Right renal pelvis (tissue), 4 donors: ENCODE measurements around the gene HPCA. TPM values are rescaled to one million over a fixed set of nuclear protein-coding genes. Genes with fewer than 3 reads are reported as not detected.

ENCODE experiments used
- DNase-seq, 4 donors: peaks; one replicate each; pipeline ENCODE4 v3.0.0-alpha.2; 2013; ENCODE audit warnings: low read depth in 4 of 4, low spot score in 3 of 4, missing footprints in 1 of 4
- polyA plus RNA-seq, 4 donors: library from polyadenylated mRNA; unstranded; fragments of 120-200 nt; gene quantifications; one replicate each; pipeline ENCODE4 v1.2.1, GENCODE V29; 2013; ENCODE audit not compliant: insufficient read length in 4 of 4

The HPCA gene
- 1 to 10 TPM in 1 of 4 donors, under 1 TPM in 3; 0.63 to 1.3 (median 0.72) TPM for polyA plus RNA-seq

- DNase-seq: peak in 2 of 4 donors; percentile 63 to 74
Observed at GRCh38 chr1:32886004-32886827, at the start of gene HPCA. Gene HPCA (plus strand): TSS chr1:32886491. CDS start chr1:32888899, 2,408 bp downstream.

DNA sequence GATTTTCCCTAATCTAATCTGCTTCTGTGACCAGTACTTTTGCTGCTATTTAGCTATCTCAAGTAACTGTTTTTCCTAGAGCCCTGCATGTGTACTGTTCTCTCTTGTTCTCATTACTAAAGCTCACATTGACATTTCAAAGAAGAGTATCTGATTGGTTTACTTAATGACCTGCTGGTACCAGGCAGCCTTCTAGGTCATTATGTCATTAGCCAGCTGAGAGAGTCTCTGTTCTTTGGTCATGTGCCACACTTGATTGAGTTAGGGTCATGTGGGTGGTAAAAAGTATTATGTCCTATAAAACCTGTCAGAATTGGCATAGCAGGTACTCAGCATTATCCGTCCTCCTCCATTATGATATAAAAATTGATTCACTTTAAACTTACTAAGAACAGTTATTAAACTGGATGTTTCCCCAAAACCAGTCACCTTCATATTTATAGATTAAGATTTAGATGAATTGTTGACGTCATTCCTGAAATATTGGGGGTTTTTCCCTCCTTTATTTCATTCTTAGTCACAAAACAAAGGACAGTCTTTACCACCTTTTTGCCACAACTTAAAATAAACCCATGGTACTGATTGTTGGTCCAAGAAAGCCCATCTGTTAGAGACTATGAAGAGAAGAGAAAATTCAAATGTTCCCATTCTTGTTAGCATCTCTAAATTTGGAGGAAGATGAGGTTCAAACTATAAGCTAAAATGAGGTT lies 37.8 kb upstream of the HPCA start:
- DNase-seq: no peak

- no peak for DNase-seq
Observed at GRCh38 chr1:32855861-32856617, 30.3 kb upstream of the HPCA start.

GRCh38 chr1:32858136-32858535 lies 28.2 kb upstream of the HPCA start:
- DNase-seq: no peak

- DNase-seq: no peak
Observed at GRCh38 chr1:32858791-32859190, 27.5 kb upstream of the HPCA start.

GRCh38 chr1:32859915-32860314 lies 26.4 kb upstream of the HPCA start:
- no peak for DNase-seq

- DNase-seq: no peak
Observed at GRCh38 chr1:32860566-32860965, 25.7 kb upstream of the HPCA start.

DNA sequence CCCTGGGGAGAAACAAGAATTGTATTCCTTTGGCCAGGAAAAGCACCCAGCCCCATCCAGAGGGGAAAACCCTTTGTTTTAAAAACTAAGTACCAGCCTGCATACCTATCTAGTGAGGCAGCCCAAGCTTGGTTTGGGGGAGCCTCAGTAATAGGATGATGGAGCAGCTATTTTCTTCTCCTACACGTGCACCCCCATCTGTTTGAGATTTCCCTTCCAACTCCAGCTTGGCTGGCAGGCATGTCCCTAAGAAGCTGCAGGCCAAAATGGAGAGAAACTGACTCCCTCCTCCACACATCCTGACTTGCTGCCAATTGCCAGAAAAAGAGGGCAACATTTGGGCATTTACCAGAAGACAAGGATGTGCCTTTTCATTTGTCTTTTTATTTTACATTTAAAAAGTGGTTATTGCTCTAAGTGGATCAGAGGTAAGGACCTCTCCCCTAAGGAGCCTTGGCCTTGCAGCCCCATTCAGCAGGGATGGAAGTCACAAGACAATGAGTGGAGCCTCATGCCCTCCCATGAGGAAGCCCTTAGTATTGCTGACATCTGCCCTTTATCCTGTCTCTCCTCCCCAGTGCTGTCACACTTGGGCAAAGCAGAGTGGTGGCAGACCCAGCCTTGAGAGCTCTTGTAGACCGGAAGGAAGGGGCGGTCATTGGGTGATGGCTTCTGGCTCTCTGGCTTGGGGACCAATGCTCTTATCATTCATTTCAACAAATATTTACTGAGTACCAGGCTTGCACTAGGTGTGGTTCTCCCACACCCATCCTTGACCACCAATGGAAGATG lies 24.2 kb upstream of the HPCA start:
- DNase-seq: no peak

DNA sequence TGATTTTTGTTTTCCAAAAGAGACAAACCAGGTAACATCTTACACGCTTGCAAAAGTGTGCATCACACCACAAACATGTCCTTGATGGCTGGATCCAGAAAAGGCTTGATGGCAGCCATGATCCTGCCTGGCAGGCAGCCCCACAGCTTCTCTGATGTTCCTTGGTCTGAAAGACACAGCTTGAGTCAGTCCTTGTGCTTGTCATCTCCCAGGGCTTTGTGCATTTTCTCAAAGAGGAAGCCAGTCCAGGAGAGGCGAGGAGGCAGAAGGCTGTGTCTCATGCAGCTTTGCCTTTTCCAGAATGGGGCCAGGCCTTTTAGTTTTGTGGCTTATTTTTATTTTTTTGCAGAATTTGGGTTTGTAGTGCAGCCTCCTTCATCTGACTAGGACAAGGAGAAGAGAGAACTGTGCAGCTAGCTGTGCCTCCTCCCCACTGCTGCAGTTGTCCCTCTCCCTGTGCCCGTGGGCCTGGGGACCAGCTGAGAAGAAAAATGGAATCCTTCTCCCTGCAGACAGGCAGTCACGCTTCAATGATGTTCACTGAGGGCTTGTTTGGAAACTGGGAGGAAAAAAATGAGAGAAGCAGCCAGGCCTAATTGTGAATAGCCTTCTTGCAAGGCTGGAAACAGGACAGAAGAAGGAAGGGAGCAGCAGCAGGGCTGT lies 22.9 kb upstream of the HPCA start:
- no peak for DNase-seq

- no peak for DNase-seq
Observed at GRCh38 chr1:32863881-32864245, 22.4 kb upstream of the HPCA start.

DNA sequence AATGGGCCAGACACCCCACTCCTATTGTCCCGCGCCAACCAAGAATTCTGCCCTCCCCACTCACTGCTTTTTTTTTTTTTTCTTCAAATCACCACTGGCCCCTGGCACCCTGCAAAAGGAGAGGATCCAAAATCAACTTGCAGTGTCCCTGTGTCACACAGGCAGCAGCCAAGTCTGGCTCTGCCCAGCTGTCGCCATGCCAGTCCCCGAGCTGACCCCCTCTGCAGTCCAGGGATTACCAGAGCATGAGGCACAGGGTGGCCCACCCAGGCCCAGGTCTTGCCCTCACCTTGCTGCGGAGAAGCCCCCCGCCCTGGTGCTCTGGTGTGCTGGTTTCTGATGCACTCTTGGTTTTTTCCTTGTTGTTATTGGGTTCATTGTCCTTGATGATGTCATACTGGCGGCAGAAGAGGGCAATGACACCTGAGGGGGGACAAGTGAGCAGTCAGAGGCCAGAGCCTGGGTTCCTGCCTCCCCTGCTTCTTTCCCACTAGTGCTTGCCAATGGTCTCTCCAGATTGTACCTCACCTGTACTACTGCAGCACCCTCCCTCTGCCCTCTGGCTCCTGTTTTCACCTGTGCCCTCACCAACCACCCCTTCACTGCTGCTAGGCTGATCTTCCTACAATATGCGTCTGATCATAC lies 21.8 kb upstream of the HPCA start:
- DNase-seq: no peak

- no peak for DNase-seq
Observed at GRCh38 chr1:32865639-32866405, 20.5 kb upstream of the HPCA start.

GRCh38 chr1:32867151-32867550 lies 19.1 kb upstream of the HPCA start:
- DNase-seq: no peak

DNA sequence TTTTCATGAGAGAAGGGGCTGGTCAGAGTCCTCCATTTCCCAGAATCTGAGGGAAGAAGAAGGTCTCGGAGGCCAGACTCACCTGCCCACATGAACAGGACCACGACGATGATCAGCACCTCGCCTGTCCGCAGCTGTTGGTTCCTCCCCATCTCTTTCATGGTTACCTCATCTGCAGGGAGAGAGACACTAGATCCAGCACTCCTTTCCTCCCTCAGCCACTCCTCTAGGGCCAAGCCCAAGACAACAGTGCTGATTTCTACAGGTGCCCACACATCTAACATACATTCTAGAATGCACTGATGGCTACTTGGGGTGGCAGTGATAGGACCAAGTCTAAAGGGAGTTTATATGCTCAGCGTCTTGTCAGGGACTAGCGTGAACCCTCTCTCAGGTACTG lies 18.6 kb upstream of the HPCA start:
- DNase-seq: no peak

DNA sequence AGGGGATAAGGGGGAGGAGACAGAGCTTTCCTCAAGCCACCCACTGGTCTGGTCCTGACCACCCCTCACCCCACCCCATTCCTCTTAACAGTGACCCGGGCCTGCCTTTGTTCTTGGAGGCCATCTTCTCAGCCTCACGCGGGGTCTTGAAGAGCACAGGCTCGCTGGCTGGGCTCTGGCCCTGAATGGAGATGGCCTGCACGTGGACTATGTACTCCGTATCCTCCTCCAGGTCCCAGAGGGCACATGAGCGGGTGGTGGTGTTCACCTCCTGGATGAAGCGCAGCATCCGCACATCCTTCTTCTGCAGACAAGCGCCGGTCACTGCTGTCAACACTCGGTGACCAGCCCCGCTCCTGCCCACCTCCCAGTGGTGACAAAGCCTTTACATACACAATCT lies 18.2 kb upstream of the HPCA start:
- DNase-seq: no peak

DNA sequence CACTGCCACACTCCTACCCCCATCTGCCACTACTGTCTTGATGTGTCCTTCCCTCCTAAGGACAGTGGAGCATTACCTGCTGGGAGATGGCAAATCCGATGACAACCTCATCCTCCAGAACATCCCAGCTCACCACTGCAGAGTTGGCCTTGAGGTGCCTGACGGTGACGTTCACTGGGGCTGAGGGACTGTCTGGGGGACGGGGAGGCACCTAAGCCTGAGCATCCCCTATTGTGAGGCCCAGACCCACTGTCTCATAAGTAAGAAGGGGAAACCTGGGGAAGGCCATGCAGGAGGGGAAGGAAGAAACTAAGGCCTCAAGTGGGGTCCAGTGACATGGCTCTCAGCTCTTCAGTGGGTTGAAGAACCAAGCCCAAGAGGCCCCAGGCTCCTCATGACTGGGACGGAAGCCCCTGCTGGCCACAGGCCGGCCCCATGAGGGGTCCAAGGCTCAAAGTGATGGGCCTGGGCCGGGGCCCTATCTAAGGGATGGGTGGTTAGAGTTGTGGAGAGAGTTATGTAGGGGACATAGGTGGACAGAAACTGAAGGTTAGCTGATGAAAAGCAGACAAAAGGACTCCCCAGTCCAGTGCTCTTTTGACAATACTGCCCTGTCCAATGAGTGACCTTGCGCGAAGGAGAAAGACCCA lies 17.4 kb upstream of the HPCA start:
- no peak for DNase-seq

- DNase-seq: no peak
Observed at GRCh38 chr1:32869923-32870614, 16.2 kb upstream of the HPCA start.
